ELF-1 (cell line): Measurements from ENCODE around the gene KRT5.
A peak's percentile ranks its signal among the peaks of the same experiment; 100 is the strongest.
"Not testable (repeated sequence)": the region's sequence is repeated elsewhere in the genome, so short reads cannot be mapped to it uniquely, and the experiment has no call there.

Experiments used
- DNase-seq: peaks from one replicate; pipeline ENCODE4 v3.0.0-alpha.2; 2016; ENCODE audit warnings: low read depth, low spot score

Gene KRT5

DNA sequence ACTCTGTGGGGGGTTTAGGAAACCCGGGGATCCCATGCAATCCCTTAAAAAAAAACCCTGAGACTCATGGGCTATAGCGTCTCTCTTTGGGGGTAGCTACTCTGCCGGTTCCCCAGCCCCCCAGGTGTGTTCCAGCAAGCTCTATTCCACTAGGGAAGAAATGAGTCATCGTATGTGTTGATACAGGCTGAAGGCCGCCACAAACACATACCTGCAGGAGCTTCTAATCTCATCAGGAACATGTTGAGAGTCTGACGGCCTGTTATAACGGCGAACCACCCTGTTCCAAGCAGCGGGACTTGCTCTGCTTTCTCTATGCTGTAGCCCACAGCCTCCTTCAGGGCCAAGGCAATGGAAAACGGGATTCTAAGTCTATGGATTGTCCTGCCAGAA, 977 bp upstream of the KRT5 start:
- DNase-seq, result peak; percentile 17

- DNase-seq, result no peak
Measured at GRCh38 chr12:52519387-52519703, 849 bp downstream of the KRT5 start.

DNA sequence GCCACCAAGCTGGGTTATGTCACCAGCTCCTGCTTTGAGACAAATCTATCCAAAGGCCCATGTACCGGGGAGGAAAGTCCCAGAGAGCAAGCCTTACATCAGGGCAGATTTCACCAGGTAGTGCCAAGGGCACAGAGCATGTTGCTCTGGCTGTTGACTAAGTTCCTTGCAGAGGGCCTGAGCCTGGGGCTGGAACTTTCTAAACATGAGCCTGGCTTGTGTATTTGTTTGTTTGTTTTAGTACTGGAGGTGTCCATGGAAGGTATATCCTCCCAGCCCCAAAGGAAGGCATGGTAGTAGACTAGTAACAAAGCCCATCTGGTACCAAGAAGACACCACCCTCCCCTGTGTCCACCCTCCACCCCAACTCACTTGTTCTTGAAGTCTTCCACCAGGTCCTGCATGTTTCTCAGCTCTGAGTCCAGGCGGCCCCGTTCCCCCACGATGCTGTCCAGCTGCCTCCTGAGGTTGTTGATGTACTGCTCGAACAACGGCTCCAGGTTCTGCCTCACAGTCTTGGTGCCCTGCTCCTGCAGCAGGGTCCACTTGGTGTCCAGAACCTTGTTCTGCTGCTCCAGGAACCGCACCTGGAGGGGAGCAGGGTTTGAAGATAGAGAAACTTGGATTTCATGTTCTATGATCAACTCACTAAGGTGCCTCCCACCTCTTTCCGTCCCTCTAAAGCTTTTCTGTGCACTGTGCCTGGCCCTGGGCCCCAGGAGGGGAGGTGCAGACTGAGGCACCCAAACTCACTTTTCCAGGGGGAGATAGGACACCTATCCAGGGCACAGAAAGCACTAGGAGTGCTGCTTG, 1.4 kb downstream of the KRT5 start:
- DNase-seq, result no peak

GRCh38 chr12:52517888-52518287, 2.3 kb downstream of the KRT5 start:
- no peak for DNase-seq

- no peak for DNase-seq
Measured at GRCh38 chr12:52517005-52517835, 3.0 kb downstream of the KRT5 start.

- no peak for DNase-seq
Measured at GRCh38 chr12:52515927-52516831, 4.0 kb downstream of the KRT5 start.

- DNase-seq, result no peak
Measured at GRCh38 chr12:52515319-52515646, 4.9 kb downstream of the KRT5 start.

DNA sequence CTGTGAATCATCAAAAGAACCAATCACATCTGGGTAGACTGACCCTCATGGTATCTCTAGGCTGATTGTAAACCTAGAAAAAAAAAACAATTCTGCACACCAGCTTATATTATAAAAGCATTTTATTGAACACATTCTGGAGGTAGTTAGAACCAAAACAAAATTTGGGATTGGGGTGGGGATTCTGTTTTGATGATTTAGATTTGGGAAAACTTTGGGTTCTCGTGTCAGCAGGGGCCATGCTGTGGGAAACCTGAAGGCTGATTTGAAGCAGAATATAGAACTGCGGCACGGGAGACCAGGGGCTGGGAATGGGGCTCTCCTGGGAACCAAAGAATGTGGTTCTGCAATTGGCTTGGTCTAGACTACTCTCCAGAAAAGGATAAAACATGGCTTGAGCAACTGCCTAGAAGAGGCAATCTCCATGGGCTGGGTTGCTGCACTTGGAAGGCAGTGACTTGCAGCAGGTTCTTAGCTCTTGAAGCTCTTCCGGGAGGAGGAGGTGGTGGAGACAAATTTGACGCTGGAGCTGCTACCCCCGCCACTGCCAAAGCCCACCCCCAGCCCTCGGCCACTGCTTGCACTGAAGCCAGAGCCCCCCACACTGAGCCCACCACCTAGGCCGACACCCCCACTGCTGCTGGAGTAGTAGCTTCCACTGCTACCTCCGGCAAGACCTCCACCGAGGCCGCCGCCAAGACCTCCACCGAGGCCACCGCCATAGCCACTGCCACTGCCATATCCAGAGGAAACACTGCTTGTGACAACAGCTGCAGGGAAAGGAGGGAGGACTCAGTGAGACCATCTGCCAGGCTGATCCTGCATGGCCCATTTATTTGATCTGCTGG, 5.5 kb downstream of the KRT5 start:
- no peak for DNase-seq

DNA sequence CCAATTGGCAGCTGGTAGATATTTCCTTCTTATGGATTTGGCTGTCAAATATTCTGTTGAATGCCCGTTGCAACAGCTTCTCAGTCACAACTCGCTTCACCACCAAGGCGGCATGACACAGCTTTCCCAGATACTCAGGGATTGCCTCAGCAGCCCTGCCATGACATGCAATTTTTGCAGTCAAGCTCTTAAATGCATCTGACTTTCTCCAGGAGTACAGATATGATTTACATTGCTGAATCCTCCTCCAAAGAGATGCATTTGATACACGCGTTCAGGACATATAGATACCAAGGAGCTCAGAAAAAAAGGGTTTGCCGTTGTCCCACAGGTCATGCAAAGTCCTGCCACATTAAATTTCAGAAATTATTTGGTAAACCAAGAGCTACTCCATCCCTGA, 6.5 kb downstream of the KRT5 start:
- DNase-seq, result no peak

- DNase-seq, result no peak
Measured at GRCh38 chr12:52508211-52508610, 12.0 kb downstream of the KRT5 start.

DNA sequence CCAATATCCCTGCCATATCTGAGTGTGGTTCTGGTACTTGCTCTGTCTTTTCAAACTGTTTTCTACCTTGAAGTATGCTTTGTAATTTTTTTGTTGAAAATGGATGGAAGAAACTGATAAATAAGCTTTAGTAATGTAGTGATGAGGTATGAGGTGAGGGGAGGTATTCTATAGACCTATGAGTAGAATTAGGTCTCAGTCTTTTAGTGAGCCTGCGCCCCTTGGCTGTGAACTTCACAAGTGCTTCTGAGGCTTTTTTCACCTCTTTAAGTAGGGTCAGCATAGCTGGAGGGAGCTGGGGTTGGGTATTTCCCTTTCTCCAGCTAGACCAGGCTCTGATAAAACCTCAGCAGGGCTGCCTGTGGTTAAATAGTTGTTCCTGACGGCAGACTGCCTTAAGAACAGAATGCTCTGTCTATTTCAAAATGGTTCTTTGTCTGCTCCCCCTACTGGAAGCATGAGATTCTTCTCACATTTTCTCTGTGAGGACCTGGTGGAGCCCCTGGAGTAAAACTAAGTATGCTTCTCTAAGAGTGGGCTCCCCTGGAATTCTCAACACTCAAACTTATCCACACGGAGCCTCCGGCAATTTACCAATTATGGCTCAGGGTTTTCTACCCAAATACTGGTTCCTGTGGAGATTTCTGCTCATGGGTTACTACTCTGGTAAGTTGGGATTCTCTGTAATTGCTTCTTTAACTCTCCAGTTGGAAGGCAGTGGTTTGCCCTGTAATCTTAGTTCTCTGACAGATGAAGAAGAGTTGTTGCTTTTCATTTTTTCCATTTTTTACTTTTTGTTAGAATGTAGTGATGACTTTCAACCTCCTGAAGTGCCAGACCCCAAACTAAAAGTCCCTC, 13.1 kb downstream of the KRT5 start:
- peak; percentile 65 for DNase-seq

- no peak for DNase-seq
Measured at GRCh38 chr12:52502877-52503276, 17.3 kb downstream of the KRT5 start.

DNA sequence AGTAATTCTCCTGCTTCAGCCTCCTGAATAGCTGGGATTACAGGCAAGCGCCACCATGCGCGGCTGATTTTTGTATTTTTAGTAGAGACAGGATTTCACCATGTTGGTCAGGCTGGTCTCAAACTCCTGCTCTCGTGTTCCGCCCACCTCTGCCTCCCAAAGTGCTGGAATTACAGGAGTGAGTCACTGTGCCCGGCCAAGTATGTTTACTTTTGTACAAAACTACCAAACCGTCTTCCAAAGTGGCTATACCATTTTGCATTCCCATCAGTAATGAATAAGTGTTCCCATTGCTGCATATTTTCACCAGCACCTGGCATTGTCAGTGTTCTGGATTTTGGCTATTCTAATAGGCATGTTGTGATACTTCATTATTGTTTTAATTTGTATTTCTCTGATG, 18.7 kb downstream of the KRT5 start:
- no peak for DNase-seq

DNA sequence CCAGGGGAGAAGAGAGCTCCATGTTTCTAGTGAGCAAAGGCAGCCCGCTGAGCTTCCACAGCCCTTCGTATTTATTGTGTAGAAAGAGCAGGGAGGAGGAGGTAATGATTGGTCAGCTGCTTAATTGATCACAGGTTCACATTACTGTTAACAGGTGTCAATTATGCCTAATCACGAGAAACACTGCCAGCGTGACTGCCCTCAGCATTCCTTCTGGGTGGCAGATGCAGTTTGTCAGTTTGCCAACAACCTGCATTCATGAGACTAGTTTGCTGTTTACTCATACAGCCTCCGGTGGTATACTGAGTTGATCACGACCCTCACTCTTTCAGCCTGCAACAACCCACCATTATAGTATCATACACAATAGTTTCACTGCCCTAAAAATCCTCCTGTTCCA, 19.6 kb downstream of the KRT5 start:
- DNase-seq, result not testable (repeated sequence)

DNA sequence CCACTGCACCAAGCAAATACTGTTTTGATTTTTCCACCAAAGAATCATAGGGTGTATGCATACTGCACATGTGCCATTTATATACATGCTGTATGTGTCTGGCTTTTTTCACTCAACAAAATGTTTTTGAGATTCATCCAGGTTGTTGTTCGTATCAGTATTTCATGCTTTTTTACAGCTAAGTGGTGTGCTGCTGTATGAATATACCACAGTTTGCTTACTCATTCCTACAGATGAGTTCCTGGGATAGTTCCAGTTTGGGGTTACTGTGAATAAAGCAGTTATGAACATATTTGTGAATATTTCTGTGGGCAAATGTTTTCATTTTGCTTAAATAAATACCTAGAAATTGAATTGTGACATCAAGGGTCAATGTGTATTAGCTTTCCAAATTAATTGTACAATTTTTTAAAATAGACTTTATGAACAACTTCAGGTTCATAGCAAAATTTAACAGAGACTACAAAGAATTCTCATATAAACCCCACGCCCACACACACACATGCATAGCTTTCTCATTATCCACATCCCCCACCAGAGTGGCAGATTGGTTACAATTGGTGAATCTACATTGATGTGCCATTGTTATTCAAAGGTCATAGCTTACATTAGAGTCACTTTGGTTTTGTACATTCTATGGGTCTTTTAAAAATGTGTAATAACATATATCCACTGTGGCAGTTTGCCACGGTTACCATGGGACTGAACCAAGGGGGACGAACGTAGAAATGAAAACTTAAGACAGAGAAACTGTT, 20.2 kb downstream of the KRT5 start:
- DNase-seq, result no peak

- DNase-seq, result no peak
Measured at GRCh38 chr12:52498946-52499345, 21.2 kb downstream of the KRT5 start.

DNA sequence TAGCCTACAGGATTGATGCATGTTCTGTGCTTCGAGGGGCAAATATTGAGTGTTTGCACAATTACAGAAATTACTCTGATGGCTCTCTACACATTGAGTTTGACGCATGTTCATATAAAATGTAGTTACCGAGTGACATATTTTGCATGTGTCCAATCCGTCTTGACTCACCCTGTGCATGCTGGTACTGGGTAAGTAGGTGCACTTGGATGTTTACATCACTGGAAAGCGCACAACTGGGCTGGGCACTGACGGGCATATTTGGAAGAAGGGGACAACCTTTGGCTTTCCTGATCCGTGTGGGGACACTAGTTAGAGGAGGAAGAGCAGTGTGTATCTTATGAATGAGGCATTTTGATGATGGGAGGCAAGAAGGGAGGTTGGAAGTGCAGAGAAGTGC, 22.2 kb downstream of the KRT5 start:
- no peak for DNase-seq

DNA sequence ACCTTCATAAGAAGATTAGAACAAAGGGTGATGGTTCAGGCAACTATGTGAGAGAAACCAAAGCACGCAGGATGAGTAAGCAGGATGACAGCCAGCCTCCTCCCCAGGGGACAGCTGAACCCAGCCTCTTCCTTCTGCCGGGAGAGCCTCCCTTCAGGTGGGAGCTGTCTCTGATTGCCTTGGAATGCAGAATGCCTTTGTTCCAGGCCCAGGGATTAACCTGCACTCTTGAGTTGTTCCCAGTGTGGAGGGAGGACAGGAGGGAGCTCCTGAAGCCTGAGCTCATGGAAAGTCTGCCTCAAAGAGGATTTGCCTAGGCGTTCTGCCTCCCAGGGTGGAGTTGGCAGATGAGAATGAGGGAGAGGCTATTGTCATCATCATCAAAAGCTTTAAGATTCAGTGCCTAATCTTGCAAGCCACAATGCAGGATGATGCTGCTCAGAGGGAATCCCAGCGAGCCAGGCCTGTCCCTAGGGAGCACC, 23.6 kb downstream of the KRT5 start:
- DNase-seq, result peak; percentile 80

GRCh38 chr12:52496054-52496453, 24.1 kb downstream of the KRT5 start:
- DNase-seq, result no peak
